SK-N-SH treated with all-trans-retinoic acid at 6 μM for 48 hours (cell line): ENCODE results near the gene ACAD10.
"Not testable (repeated sequence)": the region's sequence is repeated elsewhere in the genome, so short reads cannot be mapped to it uniquely, and the experiment has no call there.

Source experiments
- ATAC-seq: fragments of 200-7000 bp; cut with Tn5 transposase; 3 replicates; pipeline ENCODE4 v1.9.1; 2020; ENCODE audit warnings: mild to moderate bottlenecking, moderate library complexity
- ARNTL ChIP-seq: fragments of 450-650 bp; formaldehyde crosslinking; IDR thresholded peaks from 2 replicates; pipeline ENCODE4 v1.5.0; 2020; ENCODE audit warnings: low read depth, mild to moderate bottlenecking, moderate library complexity, borderline replicate concordance
- CREB5 ChIP-seq: fragments of 250-450 bp; sonication (Bioruptor Pico); IDR thresholded peaks from 2 replicates; pipeline ENCODE4 v1.5.1; 2020; ENCODE audit warnings: low read depth, mild to moderate bottlenecking, moderate library complexity
- CSRNP3 ChIP-seq: fragments of 250-450 bp; sonication (Bioruptor Pico); IDR thresholded peaks from 2 replicates; pipeline ENCODE4 v1.5.1; 2021; ENCODE audit warnings: mild to moderate bottlenecking, moderate library complexity
- ESRRG ChIP-seq: fragments of 250-450 bp; sonication (Bioruptor Pico); IDR thresholded peaks from 2 replicates; pipeline ENCODE4 v1.6.1; 2021; ENCODE audit warnings: mild to moderate bottlenecking
- GLIS3 ChIP-seq: fragments of 250-450 bp; sonication (Bioruptor Pico); IDR thresholded peaks from 2 replicates; pipeline ENCODE4 v1.5.0; 2020; ENCODE audit warnings: mild to moderate bottlenecking, moderate library complexity
- ISL1 ChIP-seq: fragments of 250-450 bp; sonication (Bioruptor Pico); IDR thresholded peaks from 2 replicates; pipeline ENCODE4 v2.1.2; 2022; ENCODE audit warnings: mild to moderate bottlenecking, moderate library complexity
- OSR1 ChIP-seq: fragments of 250-450 bp; sonication (Bioruptor Pico); IDR thresholded peaks from 2 replicates; pipeline ENCODE4 v1.8.0; 2022; ENCODE audit warnings: moderate library complexity, mild to moderate bottlenecking, inconsistent platforms
- PATZ1 ChIP-seq: fragments of 250-450 bp; sonication (Bioruptor Pico); IDR thresholded peaks from 2 replicates; pipeline ENCODE4 v1.8.0; 2020; ENCODE audit warnings: mild to moderate bottlenecking, moderate library complexity, borderline replicate concordance
- POU6F1 ChIP-seq: fragments of 250-450 bp; sonication (Bioruptor Pico); IDR thresholded peaks from 2 replicates; pipeline ENCODE4 v1.8.0; 2021; ENCODE audit warnings: low read depth, mild to moderate bottlenecking, moderate library complexity, borderline replicate concordance
- PPARA ChIP-seq: fragments of 250-450 bp; sonication (Bioruptor Pico); IDR thresholded peaks from 2 replicates; pipeline ENCODE4 v1.5.0; 2020; ENCODE audit warnings: mild to moderate bottlenecking, borderline replicate concordance
- SNAI2 ChIP-seq: fragments of 250-450 bp; sonication (Bioruptor Pico); IDR thresholded peaks from 2 replicates; pipeline ENCODE4 v1.5.0; 2020; ENCODE audit warnings: mild to moderate bottlenecking, moderate library complexity
- TCF4 ChIP-seq: fragments of 250-450 bp; sonication (Bioruptor Pico); IDR thresholded peaks from 2 replicates; pipeline ENCODE4 v1.8.0; 2021; ENCODE audit warnings: mild to moderate bottlenecking, moderate library complexity, borderline replicate concordance
- TSHZ2 ChIP-seq: fragments of 250-450 bp; sonication (Bioruptor Pico); IDR thresholded peaks from 2 replicates; pipeline ENCODE4 v1.5.0; 2020; ENCODE audit warnings: mild to moderate bottlenecking, moderate library complexity
- ZC3H10 ChIP-seq: fragments of 250-450 bp; sonication (Bioruptor Pico); IDR thresholded peaks from 2 replicates; pipeline ENCODE4 v1.5.1; 2021; ENCODE audit warnings: mild to moderate bottlenecking, moderate library complexity
- ZFP30 ChIP-seq: fragments of 450-650 bp; formaldehyde crosslinking; IDR thresholded peaks from 2 replicates; pipeline ENCODE4 v1.5.0; 2022; ENCODE audit warnings: mild to moderate bottlenecking, moderate library complexity
- ZNF565 ChIP-seq: fragments of 450-650 bp; formaldehyde crosslinking; conservative IDR thresholded peaks from 2 replicates; pipeline ENCODE4 v1.5.0; 2020; ENCODE audit warnings: low read depth, mild to moderate bottlenecking, moderate library complexity
- ZNF70 ChIP-seq: fragments of 450-650 bp; formaldehyde crosslinking; IDR thresholded peaks from 2 replicates; pipeline ENCODE4 v1.5.0; 2020; ENCODE audit warnings: mild to moderate bottlenecking, moderate library complexity
- ZNF8 ChIP-seq: fragments of 450-650 bp; formaldehyde crosslinking; IDR thresholded peaks from 2 replicates; pipeline ENCODE4 v1.5.0; 2020; ENCODE audit warnings: mild to moderate bottlenecking, moderate library complexity

Gene ACAD10

GRCh38 chr12:111645433-111645832 is 40.4 kb upstream of the ACAD10 start (continued):
- TF ChIP-seq CREB5 (CRISPR knock-in tag), result no peak
- TF ChIP-seq PATZ1 (CRISPR knock-in tag), result no peak
- no peak for TF ChIP-seq ZNF70 (CRISPR knock-in tag)
- no peak for TF ChIP-seq POU6F1
- no peak for TF ChIP-seq ISL1
- no peak for TF ChIP-seq PPARA (CRISPR knock-in tag)
- TF ChIP-seq ZNF565, result no peak
- no peak for TF ChIP-seq SNAI2 (CRISPR knock-in tag)
- no peak for TF ChIP-seq TCF4
- no peak for TF ChIP-seq ESRRG
- TF ChIP-seq, all 23 proteins: peak for 0

- TF ChIP-seq ZFP30 (CRISPR knock-in tag) (no peak), GLIS3 (CRISPR knock-in tag) (no peak), CSRNP3 (CRISPR knock-in tag) (no peak), PPARA (CRISPR knock-in tag) (no peak), ZC3H10 (CRISPR knock-in tag) (no peak), OSR1 (CRISPR knock-in tag) (no peak), ZNF8 (no peak), ISL1 (no peak), POU6F1 (no peak), CREB5 (CRISPR knock-in tag) (no peak), ARNTL (CRISPR knock-in tag) (no peak), ESRRG (no peak), ZNF565 (no peak), TSHZ2 (CRISPR knock-in tag) (no peak)
- no peak for ATAC-seq
Observed at GRCh38 chr12:111650912-111651311, 34.9 kb upstream of the ACAD10 start.

GRCh38 chr12:111652530-111652929 is 33.3 kb upstream of the ACAD10 start:
- ATAC-seq, result not testable (repeated sequence)
